NCI-H510A treated with DMSO at 0.1 percent for 48 hours (cell line): ENCODE results near the gene ASMTL.
"Not testable (repeated sequence)": the region's sequence is repeated elsewhere in the genome, so short reads cannot be mapped to it uniquely, and the experiment has no call there.

Source experiments
- DNase-seq: peaks from one replicate; lab custom pipeline; 2025; lab: John Stamatoyannopoulos, UW

Gene ASMTL

DNA sequence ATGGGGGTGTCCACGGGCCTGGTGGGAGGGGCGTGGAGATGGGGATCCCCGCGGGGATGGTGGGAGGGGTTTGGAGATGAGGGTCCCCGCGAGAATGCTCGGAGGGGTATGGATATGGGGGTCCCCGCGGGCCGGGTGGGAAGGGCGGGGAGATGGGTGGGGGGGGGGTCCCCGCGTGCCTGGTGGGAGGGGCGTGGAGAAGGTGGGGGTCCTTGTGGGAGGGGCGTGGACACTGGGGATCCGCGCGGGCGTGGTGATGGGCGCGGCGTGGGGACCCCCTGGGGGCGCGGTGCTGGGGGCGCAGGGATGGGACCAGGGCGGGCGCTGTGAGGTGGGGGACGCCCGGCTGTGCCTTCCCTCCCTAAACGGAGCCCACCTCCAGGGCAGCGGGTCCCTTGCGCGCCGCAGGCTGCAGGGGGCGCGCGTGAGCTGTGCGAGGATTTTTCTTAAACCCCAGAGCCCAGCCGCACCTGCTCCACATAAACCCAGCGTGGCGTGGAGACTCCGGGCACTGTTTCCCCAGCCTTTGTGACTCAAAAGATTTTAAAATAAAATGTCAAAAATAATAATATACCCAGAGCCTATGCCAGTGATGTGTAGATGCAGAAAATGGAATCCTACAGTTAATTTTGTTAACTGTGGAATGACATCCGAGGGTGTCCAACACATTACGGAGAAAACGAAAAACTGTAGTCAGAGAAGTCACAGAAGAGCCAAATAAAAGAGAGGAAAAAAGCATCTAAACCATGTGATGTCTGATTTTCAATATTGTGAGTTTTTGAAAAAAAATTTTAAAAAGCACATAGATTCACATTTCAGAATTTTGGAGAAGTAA, 1.5 kb upstream of the ASMTL start:
- DNase-seq, result no peak

DNA sequence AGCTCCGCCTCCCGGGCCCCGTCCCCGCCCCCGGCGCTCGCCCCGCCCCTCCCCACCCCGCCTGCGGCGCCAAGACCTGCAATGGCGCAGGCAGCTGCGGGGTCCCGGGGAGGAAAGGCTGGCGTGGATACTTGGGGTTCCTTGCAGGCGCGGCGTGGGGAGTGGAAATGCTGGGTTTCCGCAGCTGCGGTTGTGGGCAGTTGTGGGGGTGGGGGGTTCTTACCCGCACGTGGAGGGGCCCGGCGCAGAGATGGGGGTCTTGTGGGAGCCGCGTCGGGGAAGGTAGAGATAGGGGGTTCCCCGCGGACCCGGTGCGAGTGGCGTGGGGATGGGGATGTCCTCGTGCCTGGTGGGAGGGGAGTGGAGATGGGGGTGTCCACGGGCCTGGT, 680 bp upstream of the ASMTL start:
- no peak for DNase-seq

DNA sequence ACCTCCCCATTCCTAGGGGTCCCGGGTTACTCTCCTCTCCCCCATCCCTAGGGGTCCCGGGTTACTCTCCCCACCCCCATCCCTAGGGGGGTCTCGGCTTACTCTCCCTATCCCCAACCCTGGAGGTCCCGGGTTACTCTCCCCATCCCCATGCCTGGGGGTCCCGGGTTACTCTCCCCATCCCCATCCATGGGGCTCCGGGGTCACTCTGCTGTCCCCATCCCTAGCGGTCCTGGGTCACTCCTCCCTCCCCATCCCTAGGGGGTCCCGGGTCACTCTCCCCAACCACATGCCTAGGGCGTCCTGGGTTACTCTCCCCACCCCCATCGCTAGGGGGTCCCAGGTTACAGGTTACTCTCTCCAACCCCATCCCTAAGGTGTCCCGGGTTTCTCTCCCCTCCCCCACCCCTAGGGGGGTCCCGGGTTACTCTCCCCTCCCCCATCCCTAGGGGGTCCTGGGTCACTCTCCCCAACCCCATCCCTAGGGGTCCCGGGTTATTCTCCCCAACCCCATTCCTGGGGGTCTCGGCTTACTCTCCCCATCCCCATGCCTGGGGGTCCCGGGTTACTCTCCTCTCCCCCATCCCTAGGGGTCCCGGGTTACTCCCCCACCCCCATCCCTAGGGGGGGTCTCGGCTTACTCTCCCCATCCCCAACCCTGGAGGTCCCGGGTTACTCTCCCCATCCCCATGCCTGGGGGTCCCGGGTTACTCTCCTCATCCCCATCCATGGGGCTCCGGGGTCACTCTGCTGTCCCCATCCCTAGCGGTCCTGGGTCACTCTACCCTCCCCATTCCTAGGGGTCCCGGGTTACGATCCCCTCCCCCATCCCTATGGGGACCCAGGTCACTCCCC, 821 bp downstream of the ASMTL start:
- no peak for DNase-seq

DNA sequence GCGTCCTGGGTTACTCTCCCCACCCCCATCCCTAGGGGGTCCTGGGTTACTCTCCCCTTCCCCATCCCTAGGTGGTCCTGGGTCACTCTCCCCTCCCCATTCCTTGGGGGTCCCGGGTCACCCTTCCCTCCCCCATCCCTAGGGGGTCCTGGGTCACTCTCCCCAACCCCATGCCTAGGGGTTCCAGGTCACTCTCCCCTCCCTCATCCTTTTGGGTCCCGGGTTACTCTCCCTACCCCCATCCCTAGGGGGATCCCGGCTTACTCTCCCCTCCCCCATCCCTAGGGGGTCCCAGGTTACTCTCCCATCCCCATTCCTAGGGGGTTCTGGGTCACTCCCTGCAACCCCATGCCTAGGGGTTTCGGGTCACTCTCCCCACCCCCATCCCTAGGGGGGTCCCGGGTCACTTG, 1.5 kb downstream of the ASMTL start:
- DNase-seq, result no peak

DNA sequence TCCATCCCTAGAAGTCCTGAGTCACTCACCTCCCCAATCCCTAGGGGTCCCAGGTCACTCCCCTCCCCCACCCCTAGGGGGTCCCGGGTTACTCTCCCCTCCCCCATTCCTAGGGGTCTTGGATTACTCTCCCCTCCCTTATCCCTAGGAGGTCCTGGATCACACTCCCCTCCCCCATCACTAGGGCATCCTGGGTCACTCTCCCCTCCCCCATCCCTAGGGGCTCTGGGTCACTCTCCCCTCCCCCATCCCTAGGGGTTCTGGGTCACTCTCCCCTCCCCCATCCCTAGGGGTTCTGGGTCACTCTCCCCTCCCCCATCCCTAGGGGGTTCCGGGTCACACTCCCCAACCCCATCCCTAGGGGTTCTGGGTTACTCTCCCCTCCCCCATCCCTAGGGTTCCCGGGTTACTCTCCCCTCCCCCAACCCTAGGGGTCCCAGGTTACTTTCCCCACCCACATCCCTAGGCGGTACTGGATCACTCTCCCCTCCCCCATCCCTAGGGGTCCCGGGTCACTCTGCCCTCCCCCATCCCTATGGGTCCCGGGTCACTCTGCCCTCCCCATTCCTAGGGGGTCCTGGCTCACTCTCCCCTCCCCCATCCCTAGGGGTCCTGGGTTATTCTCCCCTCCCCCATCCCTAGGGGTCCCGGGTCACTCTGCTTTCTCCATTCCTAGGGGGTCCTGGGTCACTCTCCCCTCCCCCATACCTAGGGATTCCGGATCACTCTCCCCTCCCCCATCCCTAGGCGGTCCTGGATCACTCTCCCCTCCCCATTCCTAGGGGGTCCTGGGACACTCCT, 2.1 kb downstream of the ASMTL start:
- DNase-seq, result no peak

DNA sequence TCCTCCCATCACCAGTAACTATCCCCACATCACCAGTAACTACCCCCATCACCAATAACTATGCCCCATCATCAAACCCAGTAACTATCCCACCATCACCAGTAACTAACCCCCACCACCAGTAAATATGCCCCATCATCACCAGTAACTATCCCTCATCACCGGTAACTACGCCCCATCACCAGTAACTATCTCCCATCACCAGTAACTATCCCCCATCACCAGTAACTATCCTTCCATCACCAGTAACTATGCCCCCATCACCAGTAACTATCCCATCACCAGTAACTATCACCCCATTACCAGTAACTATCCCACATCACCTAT, 2.9 kb downstream of the ASMTL start:
- no peak for DNase-seq

DNA sequence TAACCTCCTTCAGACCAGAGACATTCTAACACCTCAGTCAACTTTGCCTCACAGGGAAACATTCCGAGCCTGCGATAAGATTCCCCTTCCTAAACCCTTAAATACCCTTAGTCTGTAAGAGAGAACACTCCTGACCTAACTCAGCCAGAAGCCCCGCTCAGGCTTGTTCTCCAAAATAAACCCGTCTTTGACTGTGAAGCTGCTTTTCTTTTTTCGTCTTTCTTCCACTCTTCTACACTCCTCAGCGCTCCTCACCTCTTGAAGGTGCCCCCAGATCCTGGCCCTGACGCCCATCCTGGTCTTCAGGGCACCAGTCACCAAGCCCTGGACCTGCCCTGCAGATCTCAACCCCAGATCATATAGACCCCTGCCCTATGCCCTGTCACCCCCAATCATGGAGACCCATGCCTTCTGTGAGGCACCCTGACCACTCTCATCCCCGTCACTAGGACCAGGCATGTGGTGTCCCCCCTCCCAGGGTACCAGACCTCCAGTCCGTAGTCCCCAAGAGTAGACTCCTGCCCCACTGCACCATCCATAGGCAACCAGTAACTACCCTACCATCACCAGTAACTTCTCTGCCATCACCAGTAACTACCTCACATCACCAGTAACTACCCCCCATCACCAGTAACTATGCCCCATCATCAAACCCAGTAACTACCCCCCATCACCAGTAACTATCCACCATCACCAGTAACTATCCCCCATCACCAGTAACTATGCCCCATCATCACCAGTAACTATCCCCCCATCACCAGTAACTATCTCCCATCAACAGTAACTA, 3.5 kb downstream of the ASMTL start:
- DNase-seq, result no peak

DNA sequence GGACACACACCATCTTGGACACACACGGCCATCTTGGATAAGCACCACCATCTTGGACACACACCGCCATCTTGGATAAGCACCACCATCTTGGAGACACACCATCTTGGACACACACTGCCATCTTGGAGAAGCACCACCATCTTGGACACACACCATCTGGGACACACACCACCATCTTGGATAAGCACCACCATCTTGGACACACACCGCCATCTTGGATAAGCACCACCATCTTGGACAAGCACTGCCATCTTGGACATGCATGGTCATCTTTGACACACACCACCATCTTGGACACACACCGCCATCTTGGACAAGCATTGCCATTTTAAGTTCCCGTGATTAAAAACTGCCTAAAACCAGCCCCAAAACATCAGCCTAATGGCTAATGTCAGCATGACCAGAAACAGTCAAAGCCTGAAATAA, 4.1 kb downstream of the ASMTL start:
- not testable (repeated sequence) for DNase-seq

DNA sequence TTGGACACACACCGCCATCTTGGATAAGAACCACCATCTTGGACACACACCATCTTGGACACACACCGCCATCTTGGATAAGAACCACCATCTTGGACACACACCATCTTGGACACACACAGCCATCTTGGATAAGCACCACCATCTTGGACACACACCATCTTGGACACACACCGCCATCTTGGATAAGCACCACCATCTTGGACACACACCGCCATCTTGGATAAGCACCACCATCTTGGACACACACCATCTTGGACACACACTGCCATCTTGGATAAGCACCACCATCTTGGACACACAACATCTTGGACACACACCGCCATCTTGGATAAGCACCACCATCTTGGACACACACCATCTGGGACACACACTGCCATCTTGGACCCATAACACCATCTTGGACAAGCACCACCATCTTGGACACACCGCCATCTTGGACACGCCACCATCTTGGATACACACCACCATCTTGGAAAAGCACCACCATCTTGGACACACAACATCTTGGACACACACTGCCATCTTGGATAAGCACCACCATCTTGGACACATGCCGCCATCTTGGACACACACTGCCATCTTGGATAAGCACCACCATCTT, 4.6 kb downstream of the ASMTL start:
- DNase-seq, result not testable (repeated sequence)

DNA sequence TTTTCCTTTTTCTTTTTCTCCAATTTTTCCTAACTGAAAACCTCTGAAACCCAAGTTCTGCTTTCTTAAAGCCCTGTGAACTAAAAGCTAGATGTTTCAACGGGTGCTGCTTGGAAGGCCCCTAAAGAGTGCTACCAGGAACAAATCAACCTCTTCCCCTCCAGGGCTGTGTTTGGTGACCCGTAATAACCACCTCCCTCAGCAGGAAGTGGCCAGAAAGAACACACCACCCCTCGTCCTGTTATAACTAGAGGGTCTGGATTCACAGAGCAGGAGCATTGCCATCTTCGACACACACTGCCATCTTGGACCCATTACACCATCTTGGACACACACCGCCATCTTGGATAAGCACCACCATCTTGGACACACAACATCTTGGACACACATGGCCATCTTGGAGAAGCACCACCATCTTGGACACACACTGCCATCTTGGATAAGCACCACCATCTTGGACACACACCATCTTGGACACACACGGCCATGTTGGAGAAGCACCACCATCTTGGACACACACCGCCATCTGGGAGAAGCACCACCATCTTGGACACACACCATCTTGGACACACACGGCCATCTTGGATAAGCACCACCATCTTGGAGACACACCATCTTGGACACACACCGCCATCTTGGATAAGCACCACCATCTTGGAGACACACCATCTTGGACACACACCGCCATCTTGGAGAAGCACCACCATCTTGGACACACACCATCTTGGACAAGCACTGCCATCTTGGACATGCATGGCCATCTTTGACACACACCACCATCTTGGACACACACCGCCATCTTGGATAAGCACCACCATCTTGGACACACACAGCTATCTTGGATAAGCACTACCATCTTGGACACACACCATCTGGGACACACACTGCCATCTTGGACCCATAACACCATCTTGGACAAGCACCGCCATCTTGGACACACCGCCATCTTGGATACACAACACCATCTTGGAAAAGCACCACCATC, 5.4 kb downstream of the ASMTL start:
- DNase-seq, result not testable (repeated sequence)

DNA sequence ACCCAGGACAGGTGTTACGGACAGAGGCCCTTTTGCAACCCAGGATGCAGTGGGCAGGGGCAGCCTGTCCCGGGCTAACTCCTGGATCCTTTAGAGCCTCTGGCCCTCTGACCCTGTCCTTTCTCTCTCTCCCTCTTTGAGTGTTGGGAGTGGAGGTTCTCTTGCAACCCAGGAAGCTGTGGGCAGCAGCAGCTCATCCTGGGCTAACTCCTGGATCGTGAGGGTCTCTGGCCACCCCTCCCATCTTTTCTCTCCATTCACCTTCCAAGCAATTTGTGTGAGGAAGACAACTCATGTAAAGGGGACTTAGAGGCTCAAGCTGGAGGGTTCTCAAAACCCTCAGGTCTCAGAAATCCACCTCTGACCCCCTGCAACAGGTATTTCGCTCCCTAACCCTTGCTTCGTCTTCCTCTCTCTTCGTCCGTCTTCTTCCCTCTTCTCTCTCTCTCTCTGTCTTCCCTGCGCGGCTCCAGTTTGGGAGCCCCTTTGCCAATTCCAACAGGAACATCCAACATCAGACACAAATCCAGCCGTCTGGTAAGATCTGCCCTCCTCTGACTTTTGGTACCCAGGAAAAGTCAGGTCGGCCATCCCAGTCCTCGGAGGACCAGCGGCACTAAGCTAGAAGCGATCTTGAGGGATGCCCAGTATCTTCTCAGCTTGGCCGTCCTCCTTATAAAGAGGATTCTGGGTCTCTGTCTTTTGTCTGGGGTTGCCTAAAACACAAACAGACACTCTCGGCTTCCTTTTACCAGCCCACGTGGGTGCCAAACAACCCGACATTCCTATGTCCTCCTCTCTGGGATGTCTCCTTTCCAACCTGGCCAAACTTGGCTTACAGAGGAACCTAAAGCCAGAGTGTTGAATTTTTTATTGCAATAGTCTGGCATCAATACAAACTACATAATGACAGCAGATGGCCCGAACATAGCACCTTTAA, 7.9 kb downstream of the ASMTL start:
- no peak for DNase-seq

DNA sequence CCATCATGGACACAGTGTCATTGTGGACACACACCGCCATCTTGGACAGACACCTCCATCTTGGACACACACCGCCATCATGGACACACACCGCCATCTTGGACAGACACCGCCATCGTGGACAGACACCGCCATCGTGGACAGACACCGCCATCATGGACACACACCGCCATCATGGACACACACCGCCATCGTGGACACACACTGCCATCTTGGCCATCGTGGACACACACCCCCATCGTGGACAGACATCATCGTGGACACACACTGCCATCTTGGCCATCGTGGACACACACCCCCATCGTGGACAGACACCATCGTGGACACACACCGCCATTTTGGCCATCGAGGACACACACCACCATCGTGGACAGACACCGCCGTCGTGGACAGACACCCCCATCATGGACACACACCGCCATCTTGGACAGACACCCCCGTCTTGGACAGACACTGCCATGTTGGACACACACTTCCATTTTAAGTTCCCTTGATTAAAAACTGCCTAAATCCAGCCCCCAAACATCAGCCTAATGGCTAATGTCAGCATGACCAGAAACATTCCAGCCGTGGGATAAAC, 9.1 kb downstream of the ASMTL start:
- no peak for DNase-seq

DNA sequence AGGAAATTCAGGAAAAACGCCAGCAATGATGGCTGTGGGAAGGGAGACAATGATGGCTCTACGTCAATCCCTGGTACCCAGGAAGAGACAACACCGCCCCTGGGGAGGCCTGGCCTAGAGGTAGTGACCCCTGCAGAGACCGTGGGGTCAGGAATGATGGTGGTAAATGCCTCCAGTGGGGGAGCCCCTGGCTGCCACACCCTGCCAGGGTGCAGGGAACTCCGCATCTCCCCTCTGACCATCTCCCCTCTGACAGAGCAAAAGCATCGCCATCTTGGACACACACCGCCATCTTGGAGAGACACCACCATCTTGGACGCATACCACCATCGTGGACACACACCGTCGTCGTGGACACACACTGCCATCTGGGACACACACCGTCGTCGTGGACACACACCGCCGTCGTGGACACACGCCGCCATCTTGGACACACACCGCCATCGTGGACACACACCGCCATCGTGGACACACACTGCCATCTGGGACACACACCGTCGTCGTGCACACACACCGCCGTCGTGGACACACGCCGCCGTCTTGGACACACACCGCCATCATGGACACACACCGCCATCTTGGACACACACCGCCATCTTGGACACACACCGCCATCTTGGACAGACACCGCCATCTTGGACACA, 9.9 kb downstream of the ASMTL start:
- DNase-seq, result no peak

DNA sequence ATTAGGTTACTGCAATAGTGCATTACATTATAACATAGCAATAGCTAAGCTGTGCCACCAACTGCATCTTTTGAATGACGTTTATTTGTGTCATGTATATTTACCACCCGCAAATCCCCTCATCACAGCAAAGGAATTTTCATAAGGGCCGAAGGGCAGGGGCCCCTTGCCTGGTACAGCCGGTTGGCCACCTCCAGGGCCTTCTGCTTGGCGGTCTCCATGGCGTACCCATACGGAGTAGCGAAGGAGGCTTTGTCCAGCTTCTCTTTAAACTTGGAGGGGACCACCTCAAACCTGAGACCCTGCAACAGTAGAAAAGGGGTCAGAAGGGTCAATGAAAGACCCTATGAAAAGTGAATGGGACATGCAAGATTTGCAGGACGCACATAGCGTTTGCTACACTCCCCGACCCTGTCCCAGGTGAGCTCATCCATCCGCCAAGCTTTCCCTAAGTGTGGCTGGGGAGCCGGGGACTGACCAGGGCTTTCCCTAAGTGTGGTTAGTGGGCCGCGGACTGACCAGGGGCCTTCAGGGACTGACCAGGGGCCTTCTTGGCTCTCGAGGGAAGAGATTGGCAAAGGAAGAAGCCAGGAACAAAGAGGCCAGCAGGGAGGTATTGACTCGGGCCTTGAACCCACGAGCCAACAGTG, 10.6 kb downstream of the ASMTL start:
- DNase-seq, result no peak

DNA sequence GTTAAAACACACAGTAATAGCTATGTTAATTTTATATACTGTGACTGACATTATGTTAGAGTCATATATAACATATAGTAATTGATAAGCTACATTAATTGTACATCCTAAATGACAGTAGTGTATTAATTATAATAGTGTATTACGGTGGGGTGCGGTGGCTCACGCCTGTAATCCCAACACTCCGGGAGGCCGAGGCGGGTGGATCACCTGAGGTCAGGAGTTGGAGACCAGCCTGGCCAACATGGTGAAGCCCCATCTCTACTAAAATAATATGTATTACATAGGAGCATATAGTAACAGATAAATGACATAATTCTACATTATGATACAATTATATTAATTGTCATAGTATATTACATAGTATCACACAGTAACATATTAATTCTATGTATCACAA, 12.2 kb downstream of the ASMTL start:
- no peak for DNase-seq

DNA sequence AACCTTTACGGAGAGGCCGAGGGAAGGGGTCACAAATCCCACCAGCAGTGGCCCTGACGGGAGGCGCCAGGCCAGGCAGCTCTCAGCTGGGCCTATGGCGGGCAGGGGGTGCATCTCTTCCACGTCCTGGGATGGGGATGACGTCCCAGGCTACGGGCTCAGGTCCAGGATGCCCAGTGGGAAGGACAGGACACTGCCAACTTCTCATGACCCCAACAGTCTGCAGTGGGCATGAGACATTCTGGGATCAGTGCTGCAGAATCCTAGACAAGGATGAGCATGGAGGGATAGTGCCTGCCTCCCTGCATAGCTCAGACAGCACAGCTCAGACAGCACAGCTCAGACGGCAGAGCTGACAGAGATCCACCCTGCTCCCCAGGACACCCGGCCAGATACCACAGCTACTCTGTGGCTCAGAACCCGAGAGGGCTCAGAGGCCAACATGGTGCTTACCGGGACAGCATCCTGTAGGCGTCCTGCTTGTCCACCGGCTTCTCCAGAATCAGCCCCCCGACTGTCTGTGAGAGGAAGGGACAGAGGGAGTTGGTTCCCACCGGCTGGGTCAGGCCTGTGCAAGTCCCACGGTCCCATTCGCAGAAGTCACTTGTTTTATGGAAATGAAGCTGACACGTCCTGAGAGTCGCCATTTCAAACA, 17.3 kb downstream of the ASMTL start:
- DNase-seq, result no peak

DNA sequence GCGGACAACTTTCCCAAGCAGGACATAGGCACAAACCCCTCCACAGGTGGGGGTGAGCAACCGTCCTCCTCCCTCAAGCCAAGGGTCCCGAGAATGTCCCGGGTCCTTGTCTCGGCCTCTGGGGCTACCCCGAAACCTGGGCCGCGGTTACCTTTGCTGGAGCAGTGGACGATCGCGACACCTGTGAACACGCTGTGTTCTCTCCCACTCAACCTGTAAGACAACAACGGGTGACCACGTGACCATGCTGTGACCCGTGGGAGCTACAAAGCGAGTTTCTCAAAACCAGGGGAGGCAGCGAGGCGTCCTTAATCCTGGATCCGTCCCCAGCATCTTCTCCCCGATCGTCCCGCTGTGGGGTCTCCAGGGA, 17.9 kb downstream of the ASMTL start:
- no peak for DNase-seq
